Upper lobe of left lung (tissue), 4 donors: ENCODE measurements around the gene RAB36.

ENCODE experiments used
- CTCF ChIP-seq, 6 experiments: fragments of 450-650 bp in 4 of 6; fragments of 200-600 bp in 2 of 6; sonication (generic) in 2 of 6; IDR thresholded peaks; one replicate each; pipeline ENCODE4 v1.5.1; 2016 to 2019; ENCODE audit warnings: antibody characterized with exemption in 6 of 6
- POLR2A ChIP-seq, 4 donors: fragments of 450-650 bp; IDR thresholded peaks; one replicate each; pipeline ENCODE4 v1.5.1; 2016 to 2017; ENCODE audit warnings: antibody characterized with exemption in 4 of 4, mild to moderate bottlenecking in 2 of 4

DNA sequence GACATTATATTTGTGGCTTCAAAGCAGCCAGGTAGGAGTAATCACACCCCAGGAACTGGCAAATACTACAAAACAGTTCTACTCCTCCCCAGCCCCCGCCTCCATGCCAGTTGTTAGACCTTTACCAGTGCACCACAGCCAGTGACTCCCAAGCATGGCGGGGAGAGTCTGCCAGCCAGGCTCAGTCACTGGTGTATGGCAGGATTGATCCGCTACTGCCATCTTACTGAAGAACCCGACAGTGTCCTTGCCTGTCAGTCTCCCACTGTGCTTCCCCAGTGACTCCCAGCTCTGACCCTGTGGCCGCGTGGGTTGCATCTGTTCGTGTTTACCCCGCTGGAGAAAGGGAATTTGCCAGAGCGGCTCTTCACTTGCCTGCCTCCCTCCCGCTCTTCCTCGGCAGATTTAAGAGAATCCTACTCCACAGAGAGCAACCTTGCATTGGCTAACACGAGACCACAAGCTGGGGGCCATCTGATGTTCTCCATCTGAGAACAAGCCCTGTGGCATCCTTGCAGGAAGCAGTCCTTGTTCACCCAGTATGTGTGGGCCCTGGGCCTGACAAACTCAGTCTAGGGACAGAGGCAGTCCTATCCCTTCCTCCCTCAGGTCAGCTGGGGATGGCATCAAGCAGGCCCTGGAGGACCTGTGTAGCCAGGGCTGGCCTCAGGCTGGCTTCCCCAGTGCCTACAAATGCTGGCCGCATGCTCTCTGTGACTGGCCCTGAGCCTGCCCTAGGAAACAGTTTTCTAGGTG lies 41.9 kb upstream of the RAB36 start:
- TF ChIP-seq CTCF (IDR thresholded peaks at IDR 0.05) (no peak), POLR2A (IDR thresholded peaks at IDR 0.05) (no peak)
